GM23338 (cell line): ENCODE measurements around the gene SOS1. TPM values are rescaled to one million over a fixed set of nuclear protein-coding genes. Genes with fewer than 3 reads are reported as not detected.

Experiments
- ATAC-seq: fragments of 200-7000 bp; cut with Tn5 transposase; 3 replicates; pipeline ENCODE4 v1.9.1; 2020
- DNase-seq: peaks from one replicate; pipeline ENCODE4 v3.0.0-alpha.2; 2015; ENCODE audit warnings: low spot score
- H2AFZ ChIP-seq: fragments of 200-600 bp; sonication (generic); 2 replicates; pipeline ENCODE4 v1.8.0; 2016; ENCODE audit warnings: antibody characterized with exemption, mild to moderate bottlenecking, moderate library complexity
- H3F3A ChIP-seq: fragments of 200-600 bp; sonication (generic); replicated peaks from 2 replicates; pipeline ENCODE4 v1.8.0; 2017; ENCODE audit warnings: antibody characterized with exemption, mixed run types, low read depth
- H3K27ac ChIP-seq: fragments of 200-600 bp; sonication (generic); 2 replicates; pipeline ENCODE4 v1.6.1; 2016; ENCODE audit warnings: low read depth
- H3K27me3 ChIP-seq: fragments of 200-600 bp; sonication (generic); 2 replicates; pipeline ENCODE4 v1.8.0; 2016; ENCODE audit warnings: mild to moderate bottlenecking, mixed run types, moderate library complexity; ENCODE audit not compliant: insufficient read depth
- H3K36me3 ChIP-seq: fragments of 200-600 bp; sonication (generic); 2 replicates; pipeline ENCODE4 v1.8.0; 2016; ENCODE audit warnings: mild to moderate bottlenecking; ENCODE audit not compliant: insufficient read depth
- H3K4me1 ChIP-seq: fragments of 200-600 bp; sonication (generic); 2 replicates; pipeline ENCODE4 v1.8.0; 2016; ENCODE audit warnings: mild to moderate bottlenecking, moderate library complexity; ENCODE audit not compliant: insufficient read depth
- H3K4me2 ChIP-seq: fragments of 200-600 bp; sonication (generic); 2 replicates; pipeline ENCODE4 v1.7.1; 2017; ENCODE audit warnings: mixed run types
- H3K4me3 ChIP-seq: fragments of 200-600 bp; sonication (generic); 2 replicates; pipeline ENCODE4 v1.6.1; 2016; ENCODE audit warnings: mixed run types
- H3K79me2 ChIP-seq: fragments of 200-600 bp; sonication (generic); replicated peaks from 2 replicates; pipeline ENCODE4 v1.8.0; 2017; ENCODE audit warnings: mild to moderate bottlenecking; ENCODE audit not compliant: insufficient read depth
- H3K9me2 ChIP-seq: fragments of 200-600 bp; sonication (generic); 2 replicates; pipeline ENCODE4 v1.8.0; 2017; ENCODE audit not compliant: insufficient read depth
- H4K20me1 ChIP-seq: fragments of 200-600 bp; sonication (generic); replicated peaks from 2 replicates; pipeline ENCODE4 v1.8.0; 2017; ENCODE audit warnings: mild to moderate bottlenecking; ENCODE audit not compliant: insufficient read depth
- H3K27ac Mint-ChIP-seq: 2 replicates; pipeline ENCODE4 v1.8.0; 2020; ENCODE audit warnings: inconsistent platforms, mild to moderate bottlenecking, moderate library complexity, mixed read lengths
- H3K27me3 Mint-ChIP-seq: 3 replicates; pipeline ENCODE4 v1.8.0; 2022; ENCODE audit warnings: low read depth, mild to moderate bottlenecking, moderate library complexity, mixed read lengths, inconsistent platforms; ENCODE audit not compliant: insufficient read depth, poor library complexity
- H3K36me3 Mint-ChIP-seq: 3 replicates; pipeline ENCODE4 v1.8.0; 2021; ENCODE audit warnings: low read depth, mild to moderate bottlenecking, inconsistent platforms, moderate library complexity, mixed read lengths
- H3K4me1 Mint-ChIP-seq: 3 replicates; pipeline ENCODE4 v1.8.0; 2020; ENCODE audit warnings: mild to moderate bottlenecking, inconsistent platforms, mixed read lengths
- H3K4me3 Mint-ChIP-seq: 3 replicates; pipeline ENCODE4 v1.8.0; 2021; ENCODE audit warnings: moderate library complexity, mild to moderate bottlenecking, inconsistent platforms, mixed read lengths
- H3K9me3 Mint-ChIP-seq: 3 replicates; pipeline ENCODE4 v1.8.0; 2020; ENCODE audit warnings: moderate library complexity, mild to moderate bottlenecking, inconsistent platforms, mixed read lengths
- CREB1 ChIP-seq: fragments of 250-450 bp; sonication (Bioruptor Pico); IDR thresholded peaks from 2 replicates; pipeline ENCODE4 v1.5.0; 2020; ENCODE audit warnings: low read depth, mild to moderate bottlenecking, moderate library complexity
- EZH2 ChIP-seq: fragments of 200-600 bp; sonication (generic); IDR thresholded peaks from one replicate; pipeline ENCODE4 v1.8.0; 2017; ENCODE audit warnings: antibody characterized with exemption, mild to moderate bottlenecking, low read depth; ENCODE audit not compliant: unreplicated experiment
- EZH2phosphoT487 ChIP-seq: fragments of 200-600 bp; sonication (generic); IDR thresholded peaks from one replicate; pipeline ENCODE4 v1.8.1; 2018; ENCODE audit warnings: antibody characterized with exemption; ENCODE audit not compliant: unreplicated experiment
- NANOG ChIP-seq: IDR thresholded peaks from 2 replicates; pipeline ENCODE4 v1.6.1; 2016; ENCODE audit warnings: antibody characterized with exemption, borderline replicate concordance
- POLR2AphosphoS5 ChIP-seq: IDR thresholded peaks from 2 replicates; pipeline ENCODE4 v1.6.1; 2016; ENCODE audit warnings: antibody characterized with exemption, low read depth
- STAT1 ChIP-seq: IDR thresholded peaks from one replicate; pipeline ENCODE4 v1.6.1; 2016; ENCODE audit warnings: antibody characterized with exemption; ENCODE audit not compliant: unreplicated experiment
- polyA plus RNA-seq: library from polyadenylated mRNA; unstranded; fragments of >200 nt; fragmentation: Nextera tagmentation; extraction: Ambion mirVana; gene quantifications from 2 replicates; pipeline ENCODE4 v1.2.1, GENCODE V29; 2016
- total RNA-seq: library from RNA; depleted of rRNA; stranded (reverse); fragments of >200 nt; shearing (Covaris generic); gene quantifications from 2 replicates; pipeline ENCODE4 v1.2.3, GENCODE V29; 2014
- TF ChIP-seq, protein P1 (sequence below), 2 experiments: fragments of 200-600 bp in 1 of 2; sonication (generic) in 1 of 2; conservative IDR thresholded peaks; 2 replicates each; pipeline versions ENCODE4 v1.5.1 to v1.6.1; 2016 to 2017; ENCODE audit warnings: antibody characterized with exemption in 2 of 2, low read depth in 2 of 2, mild to moderate bottlenecking in 2 of 2, moderate library complexity in 1 of 2
- TF ChIP-seq, protein P2 (sequence below): IDR thresholded peaks from 2 replicates; pipeline ENCODE4 v1.6.1; 2016; ENCODE audit warnings: antibody characterized with exemption
- TF ChIP-seq, protein P3 (sequence below): IDR thresholded peaks from one replicate; pipeline ENCODE4 v1.6.1; 2018; ENCODE audit warnings: antibody characterized with exemption; ENCODE audit not compliant: unreplicated experiment

The SOS1 gene
- total and polyA plus RNA-seq, 2 experiments from 2014 or later: 13.4 to 21.9 TPM

DNA sequence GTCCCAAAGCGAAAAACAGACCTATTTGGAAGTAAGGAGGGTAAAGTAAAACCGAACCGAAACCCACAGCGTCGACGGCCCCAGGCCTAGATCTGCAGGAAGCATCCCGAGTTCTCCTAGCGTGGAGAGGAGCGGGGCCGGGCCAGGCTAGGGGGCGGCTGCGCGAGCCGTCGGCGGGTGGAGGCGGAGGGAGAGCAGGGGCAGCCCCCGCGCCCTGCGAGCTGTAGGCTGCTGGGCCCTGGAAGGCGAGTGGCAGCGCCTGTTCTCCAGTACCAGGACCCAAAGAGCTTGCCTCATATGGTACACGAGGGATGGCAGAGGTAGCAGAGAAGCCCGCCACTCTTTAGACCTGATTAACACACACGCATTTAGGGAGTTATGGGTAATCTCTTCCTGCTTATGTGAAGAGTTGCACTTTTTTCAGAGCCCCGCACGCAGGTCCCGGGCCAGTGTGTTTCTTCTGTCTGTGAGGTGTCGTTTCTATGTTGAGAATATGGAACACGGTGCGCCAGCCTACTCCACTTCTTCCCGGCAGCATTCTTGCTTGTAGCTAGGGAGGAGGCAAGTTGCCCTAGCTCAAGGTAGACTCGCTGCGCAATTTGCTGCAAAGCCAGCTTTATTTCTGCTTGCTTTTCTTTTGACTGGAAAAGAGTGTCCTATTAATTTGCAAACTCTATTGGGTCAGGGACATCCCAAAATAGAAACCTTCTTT is 160.1 kb downstream of the SOS1 start:
- peaks cover 35% of the 10 kb centered on the region for H3K27me3 Mint-ChIP-seq
- Histone ChIP-seq H3F3A (0 out of 2 replicates have a peak, but pooled peaks cover 13% of the 10 kb centered on the region), H3K79me2 (no peaks in the 10 kb centered on the region), H3K9me2 (no peaks in the 10 kb centered on the region; the same call in 1 of the 2 replicates), H3K27me3 (peaks cover 40% of the 10 kb centered on the region), H2AFZ (peak overlapping the region; percentile 98), H3K4me3 (peak overlapping the region; percentile 58), H3K4me2 (peak overlapping the region; percentile 86), H4K20me1 (no peaks in the 10 kb centered on the region), H3K36me3 (no peaks in the 10 kb centered on the region), H3K27ac (no peak overlapping the region), H3K4me1 (peaks cover 5% of the 10 kb centered on the region)
- ATAC-seq (peak; percentile 79), DNase-seq (no peak)
- no peak overlapping the region for H3K27ac Mint-ChIP-seq
- peaks cover 2% of the 10 kb centered on the region; the same call in 1 of the 3 replicates for H3K36me3 Mint-ChIP-seq
- H3K4me1 Mint-ChIP-seq: no peaks in the 10 kb centered on the region; the same call in 2 of the 3 replicates
- H3K9me3 Mint-ChIP-seq: peaks cover 13% of the 10 kb centered on the region; the same call in 1 of the 3 replicates
- H3K4me3 Mint-ChIP-seq: peak overlapping the region; percentile 53; the same call in 2 of the 3 replicates
- no peak for TF ChIP-seq NANOG
- 0 out of 2 replicates have a peak, but pooled peaks have one; percentile 47 for TF ChIP-seq POLR2AphosphoS5

DNA sequence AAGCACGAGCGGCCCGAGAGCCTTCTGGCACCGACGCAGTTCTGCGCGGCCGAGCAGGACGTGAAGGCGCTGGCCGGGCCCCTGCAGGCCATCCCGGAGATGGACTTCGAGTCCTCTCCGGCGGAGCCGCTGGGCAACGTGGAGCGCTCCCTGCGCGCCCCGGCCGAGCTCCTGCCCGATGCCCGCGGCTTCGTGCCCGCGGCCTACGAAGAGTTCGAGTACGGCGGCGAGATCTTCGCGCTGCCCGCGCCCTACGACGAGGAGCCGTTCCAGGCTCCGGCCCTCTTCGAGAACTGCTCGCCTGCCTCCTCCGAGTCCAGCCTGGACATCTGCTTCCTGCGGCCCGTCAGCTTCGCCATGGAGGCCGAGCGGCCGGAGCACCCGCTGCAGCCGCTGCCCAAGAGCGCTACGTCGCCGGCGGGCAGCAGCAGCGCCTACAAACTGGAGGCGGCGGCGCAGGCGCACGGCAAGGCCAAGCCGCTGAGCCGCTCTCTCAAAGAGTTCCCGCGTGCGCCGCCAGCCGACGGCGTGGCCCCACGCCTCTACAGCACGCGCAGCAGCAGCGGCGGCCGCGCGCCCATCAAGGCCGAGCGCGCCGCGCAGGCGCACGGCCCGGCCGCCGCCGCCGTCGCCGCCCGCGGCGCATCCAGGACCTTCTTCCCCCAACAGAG is 160.8 kb downstream of the SOS1 start:
- Histone ChIP-seq H3K79me2 (no peaks in the 10 kb centered on the region), H3K4me3 (peak overlapping the region; percentile 58), H3F3A (0 out of 2 replicates have a peak, but pooled peaks cover 13% of the 10 kb centered on the region), H3K36me3 (no peaks in the 10 kb centered on the region), H2AFZ (peak overlapping the region; percentile 98), H3K4me1 (peaks cover 5% of the 10 kb centered on the region), H3K4me2 (peak overlapping the region; percentile 86), H3K27me3 (peaks cover 40% of the 10 kb centered on the region), H3K27ac (no peak overlapping the region), H4K20me1 (no peaks in the 10 kb centered on the region), H3K9me2 (no peaks in the 10 kb centered on the region; the same call in 1 of the 2 replicates)
- H3K4me1 Mint-ChIP-seq: no peaks in the 10 kb centered on the region; the same call in 2 of the 3 replicates
- H3K4me3 Mint-ChIP-seq: peak overlapping the region; percentile 53; the same call in 2 of the 3 replicates
- ATAC-seq (peak; percentile 87), DNase-seq (peak; percentile 94)
- H3K27me3 Mint-ChIP-seq: peaks cover 35% of the 10 kb centered on the region
- TF ChIP-seq EZH2 (no peak), STAT1 (no peak), EZH2phosphoT487 (no peak), CREB1 (CRISPR knock-in tag) (0 out of 2 replicates have a peak, but pooled peaks have one; percentile 25), POLR2AphosphoS5 (peak; percentile 49; the same call in 1 of the 2 replicates)
- TF ChIP-seq, protein P1, sequence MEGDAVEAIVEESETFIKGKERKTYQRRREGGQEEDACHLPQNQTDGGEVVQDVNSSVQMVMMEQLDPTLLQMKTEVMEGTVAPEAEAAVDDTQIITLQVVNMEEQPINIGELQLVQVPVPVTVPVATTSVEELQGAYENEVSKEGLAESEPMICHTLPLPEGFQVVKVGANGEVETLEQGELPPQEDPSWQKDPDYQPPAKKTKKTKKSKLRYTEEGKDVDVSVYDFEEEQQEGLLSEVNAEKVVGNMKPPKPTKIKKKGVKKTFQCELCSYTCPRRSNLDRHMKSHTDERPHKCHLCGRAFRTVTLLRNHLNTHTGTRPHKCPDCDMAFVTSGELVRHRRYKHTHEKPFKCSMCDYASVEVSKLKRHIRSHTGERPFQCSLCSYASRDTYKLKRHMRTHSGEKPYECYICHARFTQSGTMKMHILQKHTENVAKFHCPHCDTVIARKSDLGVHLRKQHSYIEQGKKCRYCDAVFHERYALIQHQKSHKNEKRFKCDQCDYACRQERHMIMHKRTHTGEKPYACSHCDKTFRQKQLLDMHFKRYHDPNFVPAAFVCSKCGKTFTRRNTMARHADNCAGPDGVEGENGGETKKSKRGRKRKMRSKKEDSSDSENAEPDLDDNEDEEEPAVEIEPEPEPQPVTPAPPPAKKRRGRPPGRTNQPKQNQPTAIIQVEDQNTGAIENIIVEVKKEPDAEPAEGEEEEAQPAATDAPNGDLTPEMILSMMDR (conservative IDR thresholded peaks at IDR 0.05; ENCODE audit: low read depth in 2 of 2): peak in 1 of 2 experiments; percentile 27; a peak in 2 of 4 replicates
- TF ChIP-seq, protein P2, sequence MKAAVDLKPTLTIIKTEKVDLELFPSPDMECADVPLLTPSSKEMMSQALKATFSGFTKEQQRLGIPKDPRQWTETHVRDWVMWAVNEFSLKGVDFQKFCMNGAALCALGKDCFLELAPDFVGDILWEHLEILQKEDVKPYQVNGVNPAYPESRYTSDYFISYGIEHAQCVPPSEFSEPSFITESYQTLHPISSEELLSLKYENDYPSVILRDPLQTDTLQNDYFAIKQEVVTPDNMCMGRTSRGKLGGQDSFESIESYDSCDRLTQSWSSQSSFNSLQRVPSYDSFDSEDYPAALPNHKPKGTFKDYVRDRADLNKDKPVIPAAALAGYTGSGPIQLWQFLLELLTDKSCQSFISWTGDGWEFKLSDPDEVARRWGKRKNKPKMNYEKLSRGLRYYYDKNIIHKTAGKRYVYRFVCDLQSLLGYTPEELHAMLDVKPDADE: no peak
- TF ChIP-seq, protein P3, sequence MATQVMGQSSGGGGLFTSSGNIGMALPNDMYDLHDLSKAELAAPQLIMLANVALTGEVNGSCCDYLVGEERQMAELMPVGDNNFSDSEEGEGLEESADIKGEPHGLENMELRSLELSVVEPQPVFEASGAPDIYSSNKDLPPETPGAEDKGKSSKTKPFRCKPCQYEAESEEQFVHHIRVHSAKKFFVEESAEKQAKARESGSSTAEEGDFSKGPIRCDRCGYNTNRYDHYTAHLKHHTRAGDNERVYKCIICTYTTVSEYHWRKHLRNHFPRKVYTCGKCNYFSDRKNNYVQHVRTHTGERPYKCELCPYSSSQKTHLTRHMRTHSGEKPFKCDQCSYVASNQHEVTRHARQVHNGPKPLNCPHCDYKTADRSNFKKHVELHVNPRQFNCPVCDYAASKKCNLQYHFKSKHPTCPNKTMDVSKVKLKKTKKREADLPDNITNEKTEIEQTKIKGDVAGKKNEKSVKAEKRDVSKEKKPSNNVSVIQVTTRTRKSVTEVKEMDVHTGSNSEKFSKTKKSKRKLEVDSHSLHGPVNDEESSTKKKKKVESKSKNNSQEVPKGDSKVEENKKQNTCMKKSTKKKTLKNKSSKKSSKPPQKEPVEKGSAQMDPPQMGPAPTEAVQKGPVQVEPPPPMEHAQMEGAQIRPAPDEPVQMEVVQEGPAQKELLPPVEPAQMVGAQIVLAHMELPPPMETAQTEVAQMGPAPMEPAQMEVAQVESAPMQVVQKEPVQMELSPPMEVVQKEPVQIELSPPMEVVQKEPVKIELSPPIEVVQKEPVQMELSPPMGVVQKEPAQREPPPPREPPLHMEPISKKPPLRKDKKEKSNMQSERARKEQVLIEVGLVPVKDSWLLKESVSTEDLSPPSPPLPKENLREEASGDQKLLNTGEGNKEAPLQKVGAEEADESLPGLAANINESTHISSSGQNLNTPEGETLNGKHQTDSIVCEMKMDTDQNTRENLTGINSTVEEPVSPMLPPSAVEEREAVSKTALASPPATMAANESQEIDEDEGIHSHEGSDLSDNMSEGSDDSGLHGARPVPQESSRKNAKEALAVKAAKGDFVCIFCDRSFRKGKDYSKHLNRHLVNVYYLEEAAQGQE: no peak
- H3K9me3 Mint-ChIP-seq: peaks cover 13% of the 10 kb centered on the region; the same call in 1 of the 3 replicates
- no peak overlapping the region for H3K27ac Mint-ChIP-seq
- peaks cover 2% of the 10 kb centered on the region; the same call in 1 of the 3 replicates for H3K36me3 Mint-ChIP-seq
